B cell (primary cell): ENCODE results near the gene PCNX4.

Experiments
- CTCF ChIP-seq: fragments of 200-600 bp; IDR thresholded peaks from one replicate; pipeline ENCODE4 v1.8.0; 2022; ENCODE audit warnings: antibody characterized with exemption, mild to moderate bottlenecking
- EZH2 ChIP-seq: IDR thresholded peaks from 2 replicates; pipeline ENCODE4 v1.6.1; 2012; ENCODE audit warnings: borderline replicate concordance, low read depth, mild to moderate bottlenecking, moderate library complexity, low read length; ENCODE audit not compliant: insufficient read depth, poor library complexity, severe bottlenecking

- no peak for TF ChIP-seq CTCF
- no peak for TF ChIP-seq EZH2
These were observed 80.0 kb downstream of the PCNX4 start for GRCh38 chr14:60171690-60172089.
